ENCODE data around the gene PSORS1C2. TPM values are rescaled to one million over a fixed set of nuclear protein-coding genes. Genes with fewer than 3 reads are reported as not detected.

The PSORS1C2 gene
- total and polyA plus RNA-seq, 4 donors, result not detected

- WGBS (ENCODE audit: insufficient coverage), result 12% methylated on average over 4 of the region's 8 CpGs
- peaks cover 6% of the 10 kb centered on the region for H3K4me1 ChIP-seq (ENCODE audit: control insufficient read depth, insufficient read depth, low read length)
- DNase-seq (ENCODE audit: low read depth in 4 of 6, low spot score in 6 of 6), result peak in 2 of 6 donors; percentile 61 to 78
Observed at GRCh38 chr6:31128093-31128676, 10.7 kb downstream of the PSORS1C2 start.

GRCh38 chr6:31126396-31127175, 12.3 kb downstream of the PSORS1C2 start:
- DNase-seq (ENCODE audit: low read depth in 4 of 6, low spot score in 6 of 6), result no peak
- Histone ChIP-seq H3K9me3 (ENCODE audit: control insufficient read depth, insufficient read depth, low read length) (no peaks in the 10 kb centered on the region), H3K4me1 (ENCODE audit: control insufficient read depth, insufficient read depth, low read length) (peaks cover 14% of the 10 kb centered on the region), H3K27ac (ENCODE audit: low read depth, low read length) (no peak overlapping the region), H3K4me3 (ENCODE audit: low read depth, low read length) (no peak overlapping the region), H3K36me3 (ENCODE audit: control insufficient read depth, insufficient read depth, low read length) (no peaks in the 10 kb centered on the region), H3K27me3 (ENCODE audit: control insufficient read depth, insufficient read depth, low read length) (no peaks in the 10 kb centered on the region)
- 61% methylated on average over 13 of the region's 16 CpGs for WGBS (ENCODE audit: insufficient coverage)

More at GRCh38 chr6:31128093-31128676, 10.7 kb downstream of the PSORS1C2 start:
- Histone ChIP-seq H3K27me3 (ENCODE audit: control insufficient read depth, insufficient read depth, low read length) (no peaks in the 10 kb centered on the region), H3K36me3 (ENCODE audit: control insufficient read depth, insufficient read depth, low read length) (no peaks in the 10 kb centered on the region), H3K27ac (ENCODE audit: low read depth, low read length) (no peak overlapping the region), H3K4me3 (ENCODE audit: low read depth, low read length) (no peak overlapping the region), H3K9me3 (ENCODE audit: control insufficient read depth, insufficient read depth, low read length) (no peaks in the 10 kb centered on the region)

GRCh38 chr6:31125586-31126363, 13.1 kb downstream of the PSORS1C2 start:
- no peaks in the 10 kb centered on the region for H3K36me3 ChIP-seq (ENCODE audit: control insufficient read depth, insufficient read depth, low read length)
- H3K27me3 ChIP-seq (ENCODE audit: control insufficient read depth, insufficient read depth, low read length), result no peaks in the 10 kb centered on the region
- no peak overlapping the region for H3K4me3 ChIP-seq (ENCODE audit: low read depth, low read length)
- 69% methylated on average over 12 of the region's 12 CpGs for WGBS (ENCODE audit: insufficient coverage)
- H3K9me3 ChIP-seq (ENCODE audit: control insufficient read depth, insufficient read depth, low read length), result no peaks in the 10 kb centered on the region
- peaks cover 14% of the 10 kb centered on the region for H3K4me1 ChIP-seq (ENCODE audit: control insufficient read depth, insufficient read depth, low read length)
- H3K27ac ChIP-seq (ENCODE audit: low read depth, low read length), result no peak overlapping the region
- no peak for DNase-seq (ENCODE audit: low read depth in 4 of 6, low spot score in 6 of 6)

DNA sequence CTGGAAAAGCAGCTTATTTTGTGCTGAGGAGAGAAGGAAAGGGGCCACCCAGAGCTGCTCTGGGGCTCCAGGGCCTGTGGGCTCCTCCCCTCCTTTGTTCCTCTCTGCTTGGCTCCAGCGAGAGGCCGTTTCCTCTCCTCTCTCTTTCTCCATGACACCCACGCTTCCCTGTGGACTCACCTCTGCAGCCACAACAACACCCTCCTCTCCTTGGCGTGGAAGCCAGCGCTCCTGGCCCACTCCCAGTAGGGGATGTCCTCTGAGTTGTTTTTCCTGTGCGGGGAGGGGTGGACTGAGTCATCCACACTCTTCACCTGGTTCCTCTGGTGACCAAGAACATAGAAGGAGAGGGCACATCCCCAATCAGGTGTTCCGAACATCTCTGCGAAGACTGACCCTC, 13.7 kb downstream of the PSORS1C2 start:
- Histone ChIP-seq H3K27me3 (ENCODE audit: control insufficient read depth, insufficient read depth, low read length) (no peaks in the 10 kb centered on the region), H3K9me3 (ENCODE audit: control insufficient read depth, insufficient read depth, low read length) (no peaks in the 10 kb centered on the region), H3K4me1 (ENCODE audit: control insufficient read depth, insufficient read depth, low read length) (peaks cover 14% of the 10 kb centered on the region), H3K4me3 (ENCODE audit: low read depth, low read length) (no peak overlapping the region), H3K27ac (ENCODE audit: low read depth, low read length) (no peak overlapping the region), H3K36me3 (ENCODE audit: control insufficient read depth, insufficient read depth, low read length) (no peaks in the 10 kb centered on the region)
- WGBS (ENCODE audit: insufficient coverage), result 52% methylated on average over 4 of the region's 8 CpGs
- peak in 1 of 6 donors; percentile 20 for DNase-seq (ENCODE audit: low read depth in 4 of 6, low spot score in 6 of 6)

DNA sequence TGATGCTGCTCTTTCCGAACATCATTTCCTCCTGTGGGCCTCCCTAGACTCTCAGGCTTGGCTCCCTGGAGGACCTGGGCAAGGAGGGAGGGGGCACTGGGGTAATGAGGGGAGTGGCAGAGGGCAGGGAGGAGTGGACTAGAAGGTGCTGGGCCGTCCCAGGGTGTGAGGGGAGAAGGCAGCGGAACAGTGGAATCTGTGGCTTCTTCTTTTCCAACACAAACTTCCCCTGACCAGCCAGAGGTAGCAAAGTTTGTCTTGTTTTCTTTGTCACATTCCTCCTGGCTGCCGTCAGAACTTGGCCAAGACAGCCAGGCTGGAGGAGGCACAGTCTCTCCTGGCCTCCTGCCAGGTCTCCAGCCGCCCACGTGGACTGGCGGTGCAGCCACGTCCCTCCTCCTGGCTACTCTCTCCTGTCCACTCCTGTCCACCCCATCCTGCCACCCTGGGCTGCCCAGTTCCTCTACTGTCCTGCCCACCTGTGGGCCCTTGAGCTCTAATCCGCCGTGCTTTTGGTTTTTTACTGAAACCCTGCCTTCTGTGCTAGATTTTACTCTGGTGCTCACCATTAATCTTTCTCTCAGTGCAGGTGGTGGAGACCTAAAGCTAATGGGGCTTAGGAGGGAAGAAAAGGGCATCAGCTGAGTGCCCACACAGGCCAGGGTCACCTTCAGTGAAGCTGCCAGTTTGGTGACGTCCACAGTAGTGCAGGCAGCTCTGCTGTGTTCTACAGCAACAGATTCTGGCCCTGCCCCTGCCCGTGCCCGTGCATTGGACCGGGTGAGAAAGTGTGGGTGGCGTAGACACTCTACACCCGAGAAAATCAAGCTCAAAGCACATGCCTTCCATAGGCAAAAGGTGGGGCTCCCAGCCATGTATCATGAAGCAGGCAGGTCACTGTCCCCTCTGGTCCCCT, 15.8 kb downstream of the PSORS1C2 start:
- Histone ChIP-seq H3K9me3 (ENCODE audit: control insufficient read depth, insufficient read depth, low read length) (no peaks in the 10 kb centered on the region), H3K27me3 (ENCODE audit: control insufficient read depth, insufficient read depth, low read length) (no peaks in the 10 kb centered on the region), H3K36me3 (ENCODE audit: control insufficient read depth, insufficient read depth, low read length) (no peaks in the 10 kb centered on the region), H3K4me1 (ENCODE audit: control insufficient read depth, insufficient read depth, low read length) (peaks cover 14% of the 10 kb centered on the region), H3K27ac (ENCODE audit: low read depth, low read length) (no peak overlapping the region), H3K4me3 (ENCODE audit: low read depth, low read length) (no peak overlapping the region)
- peak in 3 of 6 donors; percentile 49 to 85 (median 60) for DNase-seq (ENCODE audit: low read depth in 4 of 6, low spot score in 6 of 6)
- 59% methylated on average over 14 of the region's 16 CpGs for WGBS (ENCODE audit: insufficient coverage)

DNA sequence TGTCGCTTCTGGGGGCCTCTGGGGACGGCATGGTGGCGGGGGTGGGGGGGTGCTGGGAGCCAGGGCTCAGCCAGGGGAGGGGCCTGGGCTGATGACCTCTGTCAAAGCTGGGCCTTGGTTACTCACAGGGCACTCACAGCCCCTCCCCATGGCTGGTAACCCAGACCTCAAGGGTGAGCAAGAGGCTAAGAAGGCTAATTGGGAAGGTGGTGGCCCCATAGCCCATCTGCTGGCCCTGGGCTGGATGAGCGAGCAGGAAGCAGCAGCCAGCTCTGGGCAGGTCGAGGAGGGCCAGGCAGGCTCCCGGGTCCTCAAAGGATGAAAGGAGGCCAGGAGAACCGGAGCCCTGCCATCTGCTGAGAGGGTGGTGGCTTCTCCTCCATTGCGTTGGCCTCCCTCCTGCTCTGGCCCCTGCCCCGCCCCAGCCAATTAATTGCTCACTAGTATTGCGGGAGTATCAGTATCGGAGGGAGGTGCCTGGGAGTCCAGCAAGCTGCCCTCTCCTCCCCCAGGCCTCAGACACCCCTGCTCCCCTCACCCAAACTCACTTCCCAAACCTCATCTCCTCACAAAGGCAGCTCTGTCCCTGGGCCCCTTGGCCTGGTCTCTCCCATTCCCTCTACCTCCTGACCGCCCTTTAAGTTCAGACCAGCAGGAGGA, 17.6 kb downstream of the PSORS1C2 start:
- Histone ChIP-seq H3K27me3 (ENCODE audit: control insufficient read depth, insufficient read depth, low read length) (no peaks in the 10 kb centered on the region), H3K36me3 (ENCODE audit: control insufficient read depth, insufficient read depth, low read length) (no peaks in the 10 kb centered on the region), H3K27ac (ENCODE audit: low read depth, low read length) (no peak overlapping the region), H3K9me3 (ENCODE audit: control insufficient read depth, insufficient read depth, low read length) (no peaks in the 10 kb centered on the region), H3K4me3 (ENCODE audit: low read depth, low read length) (no peak overlapping the region), H3K4me1 (ENCODE audit: control insufficient read depth, insufficient read depth, low read length) (peaks cover 18% of the 10 kb centered on the region)
- 93% methylated on average over 8 of the region's 12 CpGs for WGBS (ENCODE audit: insufficient coverage)
- DNase-seq (ENCODE audit: low read depth in 4 of 6, low spot score in 6 of 6), result no peak

DNA sequence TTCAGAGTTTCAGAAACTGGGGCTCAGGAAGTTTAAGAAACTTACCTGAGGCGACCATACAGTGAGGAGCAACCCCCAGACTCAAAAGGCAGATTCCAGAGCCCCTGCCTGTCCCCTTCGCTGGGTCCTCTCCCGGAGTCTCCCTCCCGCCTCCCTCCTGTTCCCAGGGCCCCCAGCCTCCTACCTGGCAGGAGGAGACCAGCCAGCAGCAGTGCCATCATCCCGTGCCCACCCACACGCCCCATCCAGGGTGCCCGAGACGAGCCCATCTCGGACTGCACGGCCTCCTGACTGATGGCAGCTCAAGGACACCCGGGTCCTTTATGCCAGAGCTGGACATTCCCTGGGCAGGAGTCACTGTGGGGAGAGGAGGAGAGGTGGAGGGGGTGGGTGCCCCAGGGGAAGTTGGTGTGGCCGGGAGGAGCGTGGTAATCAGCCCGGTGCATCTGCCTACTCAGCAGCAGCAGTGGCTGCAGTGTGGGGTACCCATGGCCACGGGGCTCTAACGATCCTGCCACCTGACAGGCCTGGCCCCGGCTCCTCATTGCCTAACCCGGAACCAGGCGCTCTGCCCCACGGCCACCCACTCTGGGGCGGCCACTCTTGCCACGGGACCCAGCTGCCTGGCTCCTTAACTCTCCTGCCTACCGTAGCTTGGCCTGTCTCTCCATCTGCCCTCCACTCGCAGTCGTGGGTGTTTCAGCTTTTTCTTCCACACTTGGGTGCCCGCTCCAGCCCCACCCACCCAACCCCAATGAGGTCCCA, 18.5 kb downstream of the PSORS1C2 start, which contains the start of gene CDSN:
Gene CDSN (minus strand): TSS at position 296 of the 765 bp plus-strand sequence. CDS start 27 bp downstream, at position 269.
- Histone ChIP-seq H3K9me3 (ENCODE audit: control insufficient read depth, insufficient read depth, low read length) (no peaks in the 10 kb centered on the region), H3K4me3 (ENCODE audit: low read depth, low read length) (no peak within 1 kb of the TSS), H3K27me3 (ENCODE audit: control insufficient read depth, insufficient read depth, low read length) (no peaks in the 10 kb centered on the region), H3K27ac (ENCODE audit: low read depth, low read length) (no peak within 1 kb of the TSS), H3K36me3 (ENCODE audit: control insufficient read depth, insufficient read depth, low read length) (no peaks in the 10 kb centered on the region), H3K4me1 (ENCODE audit: control insufficient read depth, insufficient read depth, low read length) (peaks cover 18% of the 10 kb centered on the region)
- WGBS (ENCODE audit: insufficient coverage), result 87% methylated on average over 25 of the region's 26 CpGs
- DNase-seq (ENCODE audit: low read depth in 4 of 6, low spot score in 6 of 6), result no peak

DNA sequence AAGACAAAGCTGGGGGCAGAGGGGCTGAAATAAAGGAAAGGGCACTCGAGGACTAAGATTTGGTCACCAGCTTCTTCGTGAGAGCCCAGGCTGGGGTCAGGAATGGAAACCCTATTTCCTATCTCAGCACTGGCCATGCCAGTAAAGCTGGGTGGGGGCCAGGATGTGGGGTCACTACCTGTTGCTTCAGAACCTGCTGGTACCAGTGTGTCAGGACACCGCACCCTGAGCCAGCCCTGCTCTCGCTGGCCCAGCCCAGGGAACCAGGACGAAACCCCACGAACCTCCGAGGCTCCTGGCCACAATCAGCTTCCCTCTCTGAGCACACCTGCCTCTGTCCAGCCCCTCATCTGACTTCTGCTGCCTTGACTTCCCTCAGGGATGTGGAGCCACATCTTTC, 20.7 kb downstream of the PSORS1C2 start:
- WGBS (ENCODE audit: insufficient coverage), result 83% methylated on average over 7 of the region's 7 CpGs
- Histone ChIP-seq H3K36me3 (ENCODE audit: control insufficient read depth, insufficient read depth, low read length) (no peaks in the 10 kb centered on the region), H3K27me3 (ENCODE audit: control insufficient read depth, insufficient read depth, low read length) (no peaks in the 10 kb centered on the region), H3K9me3 (ENCODE audit: control insufficient read depth, insufficient read depth, low read length) (no peaks in the 10 kb centered on the region), H3K4me3 (ENCODE audit: low read depth, low read length) (no peak overlapping the region), H3K27ac (ENCODE audit: low read depth, low read length) (no peak overlapping the region), H3K4me1 (ENCODE audit: control insufficient read depth, insufficient read depth, low read length) (peaks cover 19% of the 10 kb centered on the region)
- DNase-seq (ENCODE audit: low read depth in 4 of 6, low spot score in 6 of 6), result no peak
